ENCODE measurements around the gene IQCF2. TPM values are rescaled to one million over a fixed set of nuclear protein-coding genes. Genes with fewer than 3 reads are reported as not detected.

Gene IQCF2
- total RNA-seq, 2 experiments from 2014 or later = not detected

DNA sequence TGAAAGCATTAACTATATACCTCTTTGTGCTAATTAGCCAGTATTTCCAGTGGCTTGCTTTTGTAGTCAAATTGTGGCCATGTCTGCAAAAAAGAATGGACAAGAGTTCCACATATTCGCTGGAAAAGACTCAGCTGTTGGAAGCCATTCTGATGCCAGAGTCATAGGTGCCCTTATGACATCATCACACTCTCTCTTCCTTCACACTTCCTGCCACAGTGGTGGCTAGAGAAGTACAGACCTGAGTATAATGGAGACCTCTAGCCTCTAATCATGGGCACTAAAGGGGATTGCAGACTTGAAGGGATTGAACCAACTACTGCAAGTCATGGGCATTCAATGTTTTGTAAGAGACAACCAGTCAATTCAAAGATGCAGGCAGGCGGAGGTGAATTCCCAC lies 44.0 kb upstream of the IQCF2 start:
- TF ChIP-seq, protein P1, sequence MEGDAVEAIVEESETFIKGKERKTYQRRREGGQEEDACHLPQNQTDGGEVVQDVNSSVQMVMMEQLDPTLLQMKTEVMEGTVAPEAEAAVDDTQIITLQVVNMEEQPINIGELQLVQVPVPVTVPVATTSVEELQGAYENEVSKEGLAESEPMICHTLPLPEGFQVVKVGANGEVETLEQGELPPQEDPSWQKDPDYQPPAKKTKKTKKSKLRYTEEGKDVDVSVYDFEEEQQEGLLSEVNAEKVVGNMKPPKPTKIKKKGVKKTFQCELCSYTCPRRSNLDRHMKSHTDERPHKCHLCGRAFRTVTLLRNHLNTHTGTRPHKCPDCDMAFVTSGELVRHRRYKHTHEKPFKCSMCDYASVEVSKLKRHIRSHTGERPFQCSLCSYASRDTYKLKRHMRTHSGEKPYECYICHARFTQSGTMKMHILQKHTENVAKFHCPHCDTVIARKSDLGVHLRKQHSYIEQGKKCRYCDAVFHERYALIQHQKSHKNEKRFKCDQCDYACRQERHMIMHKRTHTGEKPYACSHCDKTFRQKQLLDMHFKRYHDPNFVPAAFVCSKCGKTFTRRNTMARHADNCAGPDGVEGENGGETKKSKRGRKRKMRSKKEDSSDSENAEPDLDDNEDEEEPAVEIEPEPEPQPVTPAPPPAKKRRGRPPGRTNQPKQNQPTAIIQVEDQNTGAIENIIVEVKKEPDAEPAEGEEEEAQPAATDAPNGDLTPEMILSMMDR (IDR thresholded peaks at IDR 0.05) = no peak
- Mint-ChIP-seq H3K27me3 (peaks cover 16% of the 10 kb centered on the region), H3K4me1 (ENCODE audit: low read depth) (no peaks in the 10 kb centered on the region), H3K9me3 (peaks cover 4% of the 10 kb centered on the region), H3K4me3 (no peak overlapping the region), H3K27ac (no peak overlapping the region), H3K36me3 (ENCODE audit: low read depth) (peaks cover 2% of the 10 kb centered on the region)
- POLR2A ChIA-PET = no interaction called here
- intact Hi-C loops (cut with micrococcal nuclease) = no loop called here
- CTCF ChIA-PET = no interaction called here
- ATAC-seq = no peak
- no peak for DNase-seq

GRCh38 chr3:51819151-51819550 lies 42.3 kb upstream of the IQCF2 start:
- TF ChIP-seq, protein P1 (IDR thresholded peaks at IDR 0.05) = no peak
- H3K4me1 Mint-ChIP-seq (ENCODE audit: low read depth) = peaks cover 7% of the 10 kb centered on the region
- peaks cover 2% of the 10 kb centered on the region for H3K36me3 Mint-ChIP-seq (ENCODE audit: low read depth)
- intact Hi-C loops (cut with micrococcal nuclease) = no loop called here
- ATAC-seq (no peak), DNase-seq (no peak)
- H3K27me3 Mint-ChIP-seq = peaks cover 17% of the 10 kb centered on the region
- no peak overlapping the region for H3K4me3 Mint-ChIP-seq
- ChIA-PET CTCF (interaction anchor here (1.0 to 2.9 kb wide), 11 partner anchors 9 to 254 kb away, joined by 3 to 14 read pairs (median 5); no protein-coding TSS in a partner anchor), POLR2A (no interaction called here)
- no peak overlapping the region for H3K27ac Mint-ChIP-seq
- peaks cover 4% of the 10 kb centered on the region for H3K9me3 Mint-ChIP-seq

- intact Hi-C loops (cut with micrococcal nuclease) = no loop called here
- ChIA-PET CTCF (interaction anchor here (0.6 to 2.9 kb wide), 20 partner anchors 8 to 319 kb away, joined by 3 to 14 read pairs (median 4); partner anchors contain the start of gene PARP3), POLR2A (no interaction called here)
- DNase-seq (peak; percentile 39), ATAC-seq (peak; percentile 45)
- H3K27ac Mint-ChIP-seq = no peak overlapping the region
- TF ChIP-seq, protein P1 (IDR thresholded peaks at IDR 0.05) = peak; percentile 50
- H3K9me3 Mint-ChIP-seq = peaks cover 4% of the 10 kb centered on the region
- H3K36me3 Mint-ChIP-seq (ENCODE audit: low read depth) = peaks cover 2% of the 10 kb centered on the region
- H3K4me3 Mint-ChIP-seq = no peak overlapping the region
- H3K27me3 Mint-ChIP-seq = peaks cover 17% of the 10 kb centered on the region
- peaks cover 7% of the 10 kb centered on the region for H3K4me1 Mint-ChIP-seq (ENCODE audit: low read depth)
Observed at GRCh38 chr3:51819709-51820406, 41.6 kb upstream of the IQCF2 start.

DNA sequence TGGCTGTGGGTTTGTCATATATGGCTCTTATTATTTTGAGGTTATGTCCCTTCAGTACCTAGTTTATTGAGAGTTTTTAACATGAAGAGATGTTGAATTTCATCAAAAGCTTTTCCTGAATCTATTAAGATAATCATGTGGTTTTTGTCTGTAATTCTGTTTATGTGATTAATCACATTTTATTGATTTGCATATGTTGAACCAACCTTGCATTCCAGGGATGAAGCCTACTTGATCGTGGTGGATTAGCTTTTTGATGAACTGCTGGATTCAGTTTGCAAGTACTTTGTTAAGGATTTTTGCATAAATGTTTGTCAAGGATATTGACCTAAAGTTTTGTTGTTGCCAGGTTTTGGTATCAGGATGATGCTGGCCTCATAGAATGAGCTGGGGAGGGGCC lies 33.1 kb upstream of the IQCF2 start:
- POLR2A ChIA-PET = no interaction called here
- H3K4me3 Mint-ChIP-seq = no peak overlapping the region
- peaks cover 4% of the 10 kb centered on the region for H3K27me3 Mint-ChIP-seq
- CTCF ChIA-PET = interaction anchor here (1.0 to 1.5 kb wide), 2 partner anchors 9 to 109 kb away, joined by 4 to 8 read pairs; no protein-coding TSS in a partner anchor
- ATAC-seq = no peak
- no peak overlapping the region for H3K27ac Mint-ChIP-seq
- H3K4me1 Mint-ChIP-seq (ENCODE audit: low read depth) = peaks cover 5% of the 10 kb centered on the region
- peaks cover 2% of the 10 kb centered on the region for H3K36me3 Mint-ChIP-seq (ENCODE audit: low read depth)
- H3K9me3 Mint-ChIP-seq = peaks cover 12% of the 10 kb centered on the region
- DNase-seq = no peak
- intact Hi-C loops (cut with micrococcal nuclease) = no loop called here
- TF ChIP-seq, protein P1 (IDR thresholded peaks at IDR 0.05) = no peak

DNA sequence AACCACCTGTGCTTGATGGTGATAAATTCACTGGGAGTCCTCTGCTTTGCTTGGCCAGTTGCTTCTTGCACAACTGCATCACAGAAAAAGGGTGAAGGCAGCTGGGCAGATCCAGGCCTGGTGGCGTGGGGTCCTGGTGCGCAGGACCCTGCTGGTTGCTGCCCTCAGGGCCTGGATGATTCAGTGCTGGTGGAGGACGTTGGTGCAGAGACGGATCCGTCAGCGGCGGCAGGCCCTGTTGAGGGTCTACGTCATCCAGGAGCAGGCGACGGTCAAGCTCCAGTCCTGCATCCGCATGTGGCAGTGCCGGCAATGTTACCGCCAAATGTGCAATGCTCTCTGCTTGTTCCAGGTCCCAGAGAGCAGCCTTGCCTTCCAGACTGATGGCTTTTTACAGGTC lies 31.1 kb upstream of the IQCF2 start:
- H3K27ac Mint-ChIP-seq = no peak overlapping the region
- H3K4me3 Mint-ChIP-seq = no peak overlapping the region
- H3K27me3 Mint-ChIP-seq = peaks cover 8% of the 10 kb centered on the region
- DNase-seq (no peak), ATAC-seq (no peak)
- intact Hi-C loops (cut with micrococcal nuclease) = no loop called here
- TF ChIP-seq, protein P1 (IDR thresholded peaks at IDR 0.05) = no peak
- H3K36me3 Mint-ChIP-seq (ENCODE audit: low read depth) = peaks cover 2% of the 10 kb centered on the region
- H3K9me3 Mint-ChIP-seq = peaks cover 12% of the 10 kb centered on the region
- no peaks in the 10 kb centered on the region for H3K4me1 Mint-ChIP-seq (ENCODE audit: low read depth)
- CTCF ChIA-PET = no interaction called here
- POLR2A ChIA-PET = no interaction called here
